GM18909 (cell line): Measurements from ENCODE around the gene KRTAP10-8.
"Not testable (repeated sequence)": the region's sequence is repeated elsewhere in the genome, so short reads cannot be mapped to it uniquely, and the experiment has no call there.

Source experiments
- ATAC-seq: cut with Tn5 transposase; IDR thresholded peaks from one replicate; pipeline ENCODE4 v1.9.1; 2021; ENCODE audit warnings: mild to moderate bottlenecking; ENCODE audit not compliant: unreplicated experiment, poor library complexity

Gene KRTAP10-8

DNA sequence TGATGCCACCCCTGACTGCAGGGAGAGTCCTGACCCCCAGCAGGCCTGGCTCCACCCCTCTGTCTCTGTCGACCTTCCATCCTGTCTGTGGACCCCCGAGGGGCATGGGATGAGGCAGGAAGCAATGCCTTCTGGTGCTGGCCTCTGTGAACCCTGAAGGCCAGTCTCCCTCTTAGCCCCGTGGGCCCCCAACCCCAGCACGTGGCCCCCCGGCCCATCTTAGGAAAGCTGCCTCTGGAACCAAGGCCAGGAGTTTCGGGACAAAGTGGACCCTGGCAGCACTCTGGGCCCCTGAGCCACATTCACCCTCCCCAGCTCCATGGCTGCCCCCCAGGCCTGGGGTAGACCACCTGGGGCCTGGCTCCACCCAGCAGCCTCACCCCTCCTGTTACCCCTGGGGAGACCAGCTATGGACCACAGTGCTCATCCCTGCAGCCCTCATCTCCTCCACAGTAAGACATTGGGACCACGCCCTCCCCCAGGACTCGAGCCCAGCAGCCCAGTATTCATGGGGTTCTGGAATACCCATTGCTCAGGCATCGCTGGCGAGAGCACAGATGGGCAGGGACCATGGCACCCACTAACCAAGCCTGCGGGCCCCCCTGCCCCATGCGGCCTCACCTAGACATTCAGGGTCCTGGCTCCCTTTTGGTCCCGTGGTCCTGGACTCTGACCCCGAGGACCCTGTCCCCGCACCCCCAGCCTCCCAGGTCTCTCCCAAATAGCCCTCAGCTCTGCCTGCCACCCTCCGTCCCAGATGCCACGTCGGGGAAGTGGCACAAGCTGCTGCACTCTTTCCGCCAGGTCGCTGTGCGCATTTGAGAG, 26.8 kb downstream of the KRTAP10-8 start:
- not testable (repeated sequence) for ATAC-seq

- no peak for ATAC-seq
Observed at GRCh38 chr21:44639331-44639655, 27.4 kb downstream of the KRTAP10-8 start.

DNA sequence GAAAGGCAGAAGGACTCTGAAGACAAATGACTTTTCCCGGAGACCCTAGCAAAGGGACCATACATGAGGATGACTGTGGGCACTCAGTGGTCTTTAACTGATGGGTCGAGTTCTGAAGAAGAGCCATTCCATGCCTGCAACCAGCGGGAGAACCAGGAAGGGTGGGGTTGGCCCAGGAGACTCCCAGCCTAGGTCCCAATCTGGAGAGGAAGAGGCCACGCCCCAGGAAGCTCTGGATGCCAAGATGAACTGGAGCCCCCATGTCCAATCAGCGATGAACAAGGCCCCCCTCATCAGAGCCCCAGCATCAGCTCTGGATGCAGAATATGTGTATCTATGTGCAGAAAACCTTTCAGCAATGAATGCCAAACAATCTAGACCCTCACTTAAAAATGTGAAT, 28.9 kb downstream of the KRTAP10-8 start:
- no peak for ATAC-seq

DNA sequence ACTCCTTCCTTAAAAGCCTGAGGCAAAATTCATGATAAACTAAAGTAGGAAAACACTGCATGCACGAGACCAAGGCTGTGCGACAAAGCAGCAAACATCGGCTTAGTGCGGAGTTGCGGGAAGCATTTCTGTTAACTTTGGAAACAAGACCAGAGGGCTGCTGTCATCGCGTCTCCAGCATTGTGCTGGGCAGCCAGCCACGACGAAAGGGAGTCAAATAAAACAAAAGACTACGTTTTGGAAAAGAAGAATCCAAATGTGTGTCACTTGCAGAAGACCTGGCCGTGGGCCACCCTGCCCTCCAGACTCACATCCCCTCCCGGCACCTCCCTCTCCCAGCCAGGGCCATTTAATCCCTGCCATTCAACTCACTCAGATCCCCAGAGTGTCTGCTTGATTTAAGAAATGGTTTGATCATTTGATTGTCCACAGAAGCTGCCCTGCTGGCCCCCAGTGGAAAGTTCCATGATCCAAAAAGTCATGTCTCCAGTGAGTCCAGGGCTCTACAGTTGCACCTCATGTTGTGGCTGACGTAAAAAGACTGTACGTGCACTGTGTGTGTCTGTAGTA, 31.9 kb downstream of the KRTAP10-8 start:
- ATAC-seq: no peak

DNA sequence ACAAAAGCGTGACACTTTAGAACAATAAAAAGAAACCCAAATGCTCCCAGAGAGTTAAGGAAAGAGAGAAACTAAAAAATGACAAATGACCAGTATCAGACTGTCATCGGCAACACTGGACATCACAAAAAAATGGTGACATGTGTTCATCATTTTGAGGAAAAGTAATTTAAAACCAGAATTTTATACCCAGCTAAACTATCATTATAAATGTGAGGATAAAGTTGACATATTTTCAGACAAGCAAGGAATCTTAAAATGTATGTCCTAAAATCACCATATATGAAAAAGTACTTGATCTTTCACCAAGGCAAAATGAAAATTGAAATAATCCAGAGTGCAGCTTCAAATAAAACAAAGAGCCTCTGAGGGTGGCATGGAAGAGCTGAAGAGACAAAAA, 33.0 kb downstream of the KRTAP10-8 start:
- no peak for ATAC-seq

- ATAC-seq: not testable (repeated sequence)
Observed at GRCh38 chr21:44646366-44647221, 34.7 kb downstream of the KRTAP10-8 start, which contains the start of gene KRTAP10-11. Gene KRTAP10-11, plus strand, starts transcription at chr21:44646414. Its CDS starts 45 bp downstream, at chr21:44646459.

GRCh38 chr21:44647222-44647552, 35.3 kb downstream of the KRTAP10-8 start:
- no peak for ATAC-seq

GRCh38 chr21:44648557-44649311, 36.9 kb downstream of the KRTAP10-8 start:
- ATAC-seq: no peak

- ATAC-seq: no peak
Observed at GRCh38 chr21:44649521-44650100, 37.7 kb downstream of the KRTAP10-8 start.

DNA sequence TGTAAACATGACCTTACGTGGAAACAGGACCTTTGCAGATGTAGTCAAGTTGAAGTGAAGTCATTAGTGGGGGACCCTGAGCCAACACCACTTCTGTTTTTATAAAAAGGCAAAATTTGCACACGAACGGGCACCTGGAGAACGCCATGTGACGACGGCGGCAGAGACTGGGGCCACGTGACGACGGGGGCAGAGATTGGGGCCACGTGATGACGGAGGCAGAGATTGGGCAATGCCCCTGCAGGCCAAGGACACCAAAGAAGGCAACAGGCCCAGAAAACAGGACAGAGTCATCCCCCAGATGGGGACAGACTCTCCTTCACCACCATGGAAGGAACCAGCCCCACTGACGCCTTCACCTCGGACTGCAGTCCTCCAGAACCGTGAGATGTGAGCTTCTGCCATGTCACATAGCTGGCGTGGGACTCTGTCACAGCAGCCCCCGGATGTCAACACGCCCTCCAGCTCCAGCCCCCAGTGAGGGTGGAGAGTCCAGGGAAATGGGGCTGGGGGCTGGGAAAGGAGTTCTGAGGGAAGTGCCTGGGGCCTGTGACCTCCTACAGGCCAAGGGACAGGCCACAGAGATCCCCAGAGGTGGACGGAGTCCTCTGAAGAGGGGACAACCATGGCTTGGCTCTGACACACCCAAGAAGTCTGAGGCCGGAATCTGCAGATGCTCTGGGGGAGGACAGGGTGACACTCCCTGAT, 38.5 kb downstream of the KRTAP10-8 start:
- no peak for ATAC-seq

DNA sequence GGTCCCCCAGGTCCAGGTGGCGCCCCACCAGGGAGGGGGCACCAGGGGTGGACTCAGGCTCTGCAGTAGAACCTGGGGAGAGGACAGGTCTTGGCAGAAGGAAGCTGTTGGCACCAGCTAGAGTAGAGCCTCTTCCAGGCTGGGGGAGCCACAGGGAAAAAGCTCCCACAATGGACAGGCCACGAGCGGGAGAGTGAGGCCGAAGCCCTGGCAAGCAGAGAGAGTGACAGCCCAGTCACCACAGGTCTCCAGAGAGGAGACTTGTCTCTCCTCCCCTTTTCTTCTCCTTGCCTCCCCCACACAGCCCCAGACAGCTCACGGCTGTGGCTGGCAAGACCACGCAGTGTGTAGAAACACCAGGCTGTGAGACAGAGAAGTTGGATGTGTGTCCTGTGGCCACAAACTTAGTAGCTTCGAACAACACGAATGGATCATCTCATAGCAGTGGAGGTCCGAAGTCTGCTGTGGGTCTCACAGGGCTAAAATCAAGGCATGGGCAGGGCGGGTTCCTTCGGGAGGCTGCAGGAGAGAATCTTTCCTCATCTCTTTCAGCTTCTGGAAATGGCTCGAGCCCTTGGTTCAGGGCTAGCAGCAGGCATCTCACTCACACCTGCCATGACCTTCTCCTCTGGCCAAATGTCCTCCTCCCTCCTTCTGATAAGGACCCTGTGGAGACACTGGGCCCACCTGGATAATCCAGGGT, 39.2 kb downstream of the KRTAP10-8 start:
- ATAC-seq: no peak

DNA sequence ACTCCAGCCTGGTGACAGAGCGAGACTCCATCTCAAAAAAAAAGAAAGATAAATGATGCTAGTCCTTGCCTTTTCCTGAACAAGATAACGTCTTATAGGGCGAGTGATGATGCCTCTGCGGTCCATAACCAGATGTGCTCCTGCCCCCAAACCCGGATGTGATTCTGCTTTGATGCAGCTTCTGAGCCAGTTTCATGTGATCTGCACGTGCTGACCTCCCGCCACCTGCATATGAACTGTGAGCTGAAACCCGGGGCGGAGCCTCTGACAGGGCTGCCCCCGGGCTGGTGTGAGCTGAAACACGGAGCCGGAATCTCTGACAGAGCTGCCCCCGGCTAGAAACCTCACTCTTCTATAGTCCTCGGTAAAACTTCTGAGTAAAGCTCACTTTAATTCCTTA, 41.2 kb downstream of the KRTAP10-8 start:
- ATAC-seq: no peak

GRCh38 chr21:44653656-44654575, 42.0 kb downstream of the KRTAP10-8 start:
- no peak for ATAC-seq

- ATAC-seq: no peak
Observed at GRCh38 chr21:44654576-44655175, 42.8 kb downstream of the KRTAP10-8 start, which contains the start of gene KRTAP12-4. Gene KRTAP12-4, minus strand, starts transcription at chr21:44654659. Its CDS starts 45 bp downstream, at chr21:44654614.

- ATAC-seq: no peak
Observed at GRCh38 chr21:44656868-44657267, 45.0 kb downstream of the KRTAP10-8 start.

GRCh38 chr21:44657635-44658540, 46.0 kb downstream of the KRTAP10-8 start, which contains the start of gene KRTAP12-3:
Gene KRTAP12-3, plus strand, starts transcription at chr21:44657932. Its CDS starts 48 bp downstream, at chr21:44657980.
- ATAC-seq: no peak
